ENCODE measurements around the gene MGAT5.

DNA sequence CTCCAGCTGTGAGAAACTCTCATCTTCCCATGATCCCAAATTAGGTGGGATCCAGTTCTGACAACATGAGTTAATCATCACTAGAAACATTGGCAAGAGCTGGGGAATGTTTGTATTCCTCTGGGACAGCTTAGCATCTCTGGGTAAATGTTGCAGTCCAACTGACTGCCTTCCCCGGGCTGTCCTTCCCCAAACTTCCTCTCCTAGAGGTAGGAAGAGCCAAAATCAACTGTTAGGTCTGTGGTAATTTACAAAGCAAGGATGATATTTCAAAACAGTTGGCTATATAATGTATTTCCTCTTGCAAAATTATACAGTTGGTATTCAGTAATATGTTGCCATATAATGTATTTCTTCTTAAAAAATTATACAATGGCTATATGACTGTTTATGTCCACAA is 148.5 kb downstream of the MGAT5 start:
- TF ChIP-seq, protein P1, sequence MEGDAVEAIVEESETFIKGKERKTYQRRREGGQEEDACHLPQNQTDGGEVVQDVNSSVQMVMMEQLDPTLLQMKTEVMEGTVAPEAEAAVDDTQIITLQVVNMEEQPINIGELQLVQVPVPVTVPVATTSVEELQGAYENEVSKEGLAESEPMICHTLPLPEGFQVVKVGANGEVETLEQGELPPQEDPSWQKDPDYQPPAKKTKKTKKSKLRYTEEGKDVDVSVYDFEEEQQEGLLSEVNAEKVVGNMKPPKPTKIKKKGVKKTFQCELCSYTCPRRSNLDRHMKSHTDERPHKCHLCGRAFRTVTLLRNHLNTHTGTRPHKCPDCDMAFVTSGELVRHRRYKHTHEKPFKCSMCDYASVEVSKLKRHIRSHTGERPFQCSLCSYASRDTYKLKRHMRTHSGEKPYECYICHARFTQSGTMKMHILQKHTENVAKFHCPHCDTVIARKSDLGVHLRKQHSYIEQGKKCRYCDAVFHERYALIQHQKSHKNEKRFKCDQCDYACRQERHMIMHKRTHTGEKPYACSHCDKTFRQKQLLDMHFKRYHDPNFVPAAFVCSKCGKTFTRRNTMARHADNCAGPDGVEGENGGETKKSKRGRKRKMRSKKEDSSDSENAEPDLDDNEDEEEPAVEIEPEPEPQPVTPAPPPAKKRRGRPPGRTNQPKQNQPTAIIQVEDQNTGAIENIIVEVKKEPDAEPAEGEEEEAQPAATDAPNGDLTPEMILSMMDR (IDR thresholded peaks at IDR 0.05): no peak
- peak in 1 of 2 donors; percentile 84 for TF ChIP-seq EP300 (IDR thresholded peaks at IDR 0.05)
- no peak for TF ChIP-seq POLR2A (IDR thresholded peaks at IDR 0.05)
